SK-N-SH (cell line): ENCODE results near the gene AUTS2. TPM values are rescaled to one million over a fixed set of nuclear protein-coding genes. Genes with fewer than 3 reads are reported as not detected.

Source experiments
- CTCF ChIA-PET: fragments of 300-600, 350-600 bp; formaldehyde crosslinking; extraction: SDS; loops from one replicate; lab custom pipeline; 2021; lab: Yijun Ruan, JAX
- POLR2A ChIA-PET: fragments of 350-600 bp; sonication (Branson Sonifier 250); formaldehyde crosslinking; extraction: SDS; loops from one replicate; lab custom pipeline; 2020; ENCODE audit warnings: antibody characterized with exemption, inconsistent platforms; lab: Yijun Ruan, JAX
- DNase-seq: peaks from one replicate; pipeline ENCODE4 v3.0.0; 2012
- H2AFZ ChIP-seq: fragments of 200-600 bp; sonication (generic); 2 replicates; pipeline ENCODE4 v1.8.1; 2016; ENCODE audit warnings: antibody characterized with exemption, mild to moderate bottlenecking, low read depth
- H3F3A ChIP-seq: fragments of 200-600 bp; sonication (generic); replicated peaks from 2 replicates; pipeline ENCODE3; 2016; ENCODE audit warnings: antibody characterized with exemption, mild to moderate bottlenecking; ENCODE audit not compliant: insufficient read depth
- H3K27ac ChIP-seq, 2 experiments: fragments of 200-500 bp in 1 of 2; fragments of 200-600 bp in 1 of 2; sonication (Bioruptor generic) in 1 of 2; sonication (generic), shearing (Covaris generic) in 1 of 2; 2 replicates each; pipeline versions ENCODE4 v1.5.1 to v1.6.1; 2014 to 2016; ENCODE audit warnings: low read depth in 2 of 2, inconsistent platforms in 1 of 2, low read length in 1 of 2, mild to moderate bottlenecking in 1 of 2, mixed read lengths in 1 of 2
- H3K27me3 ChIP-seq: fragments of 200-600 bp; sonication (generic), shearing (Covaris generic); 2 replicates; pipeline ENCODE4 v1.6.1; 2016; ENCODE audit warnings: mixed run types; ENCODE audit not compliant: insufficient read depth
- H3K36me3 ChIP-seq, 2 experiments: fragments of 200-500 bp in 1 of 2; fragments of 200-600 bp in 1 of 2; sonication (Bioruptor generic) in 1 of 2; sonication (generic) in 1 of 2; replicated peaks in 1 of 2; 2 replicates each; pipeline versions ENCODE3 to v1.5.1; 2014 to 2016; ENCODE audit warnings: low read length in 1 of 2, mild to moderate bottlenecking in 1 of 2; ENCODE audit not compliant: insufficient read depth in 2 of 2, control insufficient read depth in 1 of 2
- H3K4me1 ChIP-seq, 2 experiments: fragments of 200-500 bp in 1 of 2; fragments of 200-600 bp in 1 of 2; sonication (Bioruptor generic) in 1 of 2; sonication (generic), shearing (Covaris generic) in 1 of 2; 2 replicates each; pipeline versions ENCODE4 v1.5.1 to v1.6.1; 2014 to 2016; ENCODE audit warnings: low read depth in 1 of 2, low read length in 1 of 2, mixed run types in 1 of 2; ENCODE audit not compliant: insufficient read depth in 2 of 2, control insufficient read depth in 1 of 2
- H3K4me2 ChIP-seq: fragments of 200-600 bp; sonication (generic), shearing (Covaris generic); 2 replicates; pipeline ENCODE4 v1.6.1; 2017; ENCODE audit warnings: mixed run types
- H3K4me3 ChIP-seq, 2 experiments: fragments of 200-500 bp in 1 of 2; fragments of 200-600 bp in 1 of 2; sonication (Bioruptor generic) in 1 of 2; sonication (generic), shearing (Covaris generic) in 1 of 2; 2 replicates each; pipeline versions ENCODE4 v1.5.1 to v1.8.1; 2014 to 2016; ENCODE audit warnings: low read depth in 2 of 2, inconsistent platforms in 1 of 2, low read length in 1 of 2, mild to moderate bottlenecking in 1 of 2, mixed read lengths in 1 of 2, moderate library complexity in 1 of 2
- H3K79me2 ChIP-seq: fragments of 200-600 bp; sonication (generic); 2 replicates; pipeline ENCODE4 v1.8.1; 2017; ENCODE audit warnings: mild to moderate bottlenecking; ENCODE audit not compliant: insufficient read depth
- H3K9ac ChIP-seq: fragments of 200-600 bp; sonication (generic); 2 replicates; pipeline ENCODE4 v1.6.1; 2017; ENCODE audit warnings: mixed run types
- H3K9me2 ChIP-seq: fragments of 200-600 bp; sonication (generic); 2 replicates; pipeline ENCODE4 v1.6.1; 2017; ENCODE audit warnings: mixed run types
- H3K9me3 ChIP-seq: fragments of 200-600 bp; sonication (generic); 2 replicates; pipeline ENCODE4 v1.6.1; 2017; ENCODE audit warnings: mixed run types, mild to moderate bottlenecking, moderate library complexity
- H4K20me1 ChIP-seq: fragments of 200-600 bp; sonication (generic); 2 replicates; pipeline ENCODE4 v1.6.1; 2017; ENCODE audit warnings: mild to moderate bottlenecking, mixed run types; ENCODE audit not compliant: insufficient read depth
- CHD2 ChIP-seq: fragments of 150-350 bp; IDR thresholded peaks from 2 replicates; pipeline ENCODE4 v1.6.1; 2018; ENCODE audit warnings: low read length; ENCODE audit not compliant: partially characterized antibody
- EP300 ChIP-seq, 2 experiments: IDR thresholded peaks; 2 replicates each; pipeline versions ENCODE4 v1.4.0 to v1.6.1; 2012; ENCODE audit warnings: borderline replicate concordance in 1 of 2, low read depth in 1 of 2, low read length in 1 of 2
- EZH2phosphoT487 ChIP-seq: fragments of 200-600 bp; sonication (generic); IDR thresholded peaks from 2 replicates; pipeline ENCODE4 v1.6.1; 2017; ENCODE audit warnings: low read depth, mixed run types, mild to moderate bottlenecking, antibody characterized with exemption, moderate library complexity, borderline replicate concordance
- FOSL2 ChIP-seq: IDR thresholded peaks from 2 replicates; pipeline ENCODE4 v1.4.0; 2012; ENCODE audit warnings: low read depth, mild to moderate bottlenecking, moderate library complexity, borderline replicate concordance
- FOXJ3 ChIP-seq: sonication (generic); formaldehyde crosslinking; IDR thresholded peaks from 2 replicates; pipeline ENCODE4 v1.5.1; 2020; ENCODE audit warnings: mild to moderate bottlenecking, missing genetic modification reagents
- FOXM1 ChIP-seq: IDR thresholded peaks from 2 replicates; pipeline ENCODE4 v1.4.0; 2012; ENCODE audit warnings: low read depth, mild to moderate bottlenecking
- GABPA ChIP-seq: IDR thresholded peaks from 2 replicates; pipeline ENCODE4 v1.4.0; 2012; ENCODE audit warnings: low read depth, mild to moderate bottlenecking
- JUND ChIP-seq: IDR thresholded peaks from 2 replicates; pipeline ENCODE4 v1.4.0; 2012
- MXI1 ChIP-seq: IDR thresholded peaks from 2 replicates; pipeline ENCODE4 v1.6.1; 2012; ENCODE audit warnings: mild to moderate bottlenecking, low read depth, low read length, improper control_type of control experiment
- NFIC ChIP-seq: IDR thresholded peaks from 2 replicates; pipeline ENCODE4 v1.4.0; 2012; ENCODE audit warnings: borderline replicate concordance
- NRF1 ChIP-seq: IDR thresholded peaks from 2 replicates; pipeline ENCODE4 v1.6.1; 2012; ENCODE audit warnings: low read depth, mild to moderate bottlenecking, low read length
- PBX3 ChIP-seq: IDR thresholded peaks from 2 replicates; pipeline ENCODE4; 2012
- RCOR1 ChIP-seq: fragments of 150-350 bp; IDR thresholded peaks from 2 replicates; pipeline ENCODE4 v1.6.1; 2017; ENCODE audit warnings: antibody characterized with exemption, low read length
- SMC3 ChIP-seq: IDR thresholded peaks from 2 replicates; pipeline ENCODE4 v1.6.1; 2012; ENCODE audit warnings: low read depth, low read length, improper control_type of control experiment
- TAF1 ChIP-seq: IDR thresholded peaks from 2 replicates; pipeline ENCODE4 v1.6.1; 2012; ENCODE audit warnings: low read depth, mild to moderate bottlenecking, low read length, moderate library complexity, borderline replicate concordance
- TCF12 ChIP-seq: IDR thresholded peaks from 2 replicates; pipeline ENCODE4 v1.4.0; 2012
- TEAD4 ChIP-seq: IDR thresholded peaks from 2 replicates; pipeline ENCODE4 v1.4.0; 2012; ENCODE audit warnings: mild to moderate bottlenecking, borderline replicate concordance; ENCODE audit not compliant: insufficient read depth
- WGBS: methylation state at CpG from one replicate; pipeline ENCODE4 v1.1.6; 2017; ENCODE audit warnings: low lambda C conversion rate; 5-methylcytosine and 5-hydroxymethylcytosine counted together
- polyA plus RNA-seq, 3 experiments: library from polyadenylated mRNA; depleted of rRNA; stranded (reverse); fragments of >200 nt; gene quantifications; 2 replicates each; pipeline ENCODE4 v1.2.3, GENCODE V29; 2012
- TF ChIP-seq, protein P1 (sequence below): fragments of 150-350 bp; IDR thresholded peaks from 2 replicates; pipeline ENCODE4 v1.6.1; 2017; ENCODE audit warnings: antibody characterized with exemption, low read length, low read depth, borderline replicate concordance
- TF ChIP-seq, protein P2 (sequence below): IDR thresholded peaks from 2 replicates; pipeline ENCODE4 v1.6.1; 2012; ENCODE audit warnings: mild to moderate bottlenecking, low read depth, low read length, moderate library complexity

Gene AUTS2
- polyA plus RNA-seq, 1 of the 3 experiments (the other 2 are of a cell fraction), result 15.6 TPM

DNA sequence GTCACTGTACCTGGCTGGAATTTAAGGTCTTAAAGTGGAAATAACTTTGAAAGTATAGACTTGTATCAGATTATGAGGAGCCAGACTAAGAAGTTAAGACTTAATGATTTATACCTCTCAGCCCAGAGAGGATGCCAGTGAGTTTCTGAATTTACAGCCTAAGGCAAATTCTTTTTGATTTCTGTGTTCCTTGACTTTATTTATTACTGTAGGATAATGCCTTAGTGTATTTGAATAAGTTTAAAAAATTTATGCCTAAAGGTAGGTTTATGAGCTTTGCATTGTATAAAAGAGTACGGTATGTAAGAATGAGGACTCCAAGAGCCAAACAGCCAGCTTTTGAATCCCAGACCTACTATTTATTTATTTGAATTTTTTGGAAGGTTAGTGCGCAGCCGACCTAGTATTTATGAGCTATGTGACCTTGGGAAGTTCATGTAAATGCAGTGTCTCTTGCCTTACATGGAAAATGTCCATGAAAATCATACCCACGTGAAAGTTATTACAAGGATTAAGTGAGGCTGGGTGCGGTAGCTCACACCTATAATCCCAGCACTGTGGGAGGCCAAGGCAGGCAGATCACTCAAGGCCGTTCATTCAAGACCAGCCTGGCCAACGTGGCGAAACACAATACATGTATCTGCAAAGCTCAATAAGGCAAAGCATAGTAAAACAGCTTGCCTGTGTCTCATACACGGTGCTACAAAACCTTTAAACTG lies 174.6 kb downstream of the AUTS2 start:
- peaks cover 28% of the 10 kb centered on the region for H4K20me1 ChIP-seq
- H3K9ac ChIP-seq, result no peak overlapping the region
- H3K27ac ChIP-seq, result no peak overlapping the region
- no peak overlapping the region for H2AFZ ChIP-seq
- CTCF ChIA-PET, result interaction anchor here (1.4 to 1.6 kb wide), 2 partner anchors 15 to 270 kb away, joined by 3 to 4 read pairs; no protein-coding TSS in a partner anchor
- TF ChIP-seq, protein P1, sequence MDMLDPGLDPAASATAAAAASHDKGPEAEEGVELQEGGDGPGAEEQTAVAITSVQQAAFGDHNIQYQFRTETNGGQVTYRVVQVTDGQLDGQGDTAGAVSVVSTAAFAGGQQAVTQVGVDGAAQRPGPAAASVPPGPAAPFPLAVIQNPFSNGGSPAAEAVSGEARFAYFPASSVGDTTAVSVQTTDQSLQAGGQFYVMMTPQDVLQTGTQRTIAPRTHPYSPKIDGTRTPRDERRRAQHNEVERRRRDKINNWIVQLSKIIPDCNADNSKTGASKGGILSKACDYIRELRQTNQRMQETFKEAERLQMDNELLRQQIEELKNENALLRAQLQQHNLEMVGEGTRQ, result no peak
- TF ChIP-seq RCOR1 (no peak), FOXM1 (no peak), TAF1 (no peak), FOXJ3 (CRISPR knock-in tag) (no peak), TEAD4 (no peak), NRF1 (no peak), CHD2 (no peak), SMC3 (no peak), EP300 (IDR thresholded peaks at IDR 0.05; ENCODE audit: borderline replicate concordance in 1 of 2, low read depth in 1 of 2, low read length in 1 of 2) (no peak), FOSL2 (no peak)
- 95% methylated on average over 9 of the region's 9 CpGs for WGBS
- H3K79me2 ChIP-seq, result 0 out of 2 replicates have a peak, but pooled peaks cover 5% of the 10 kb centered on the region
- no peaks in the 10 kb centered on the region for H3K9me3 ChIP-seq
- POLR2A ChIA-PET, result no interaction called here
- H3K4me1 ChIP-seq, result peaks cover 11 to 30% of the 10 kb centered on the region in 2 experiments; a peak in 3 of 4 replicates
- H3K27me3 ChIP-seq, result no peaks in the 10 kb centered on the region
- DNase-seq, result no peak
- no peak overlapping the region for H3K4me2 ChIP-seq
- H3K4me3 ChIP-seq, result no peak overlapping the region
- H3K9me2 ChIP-seq, result no peaks in the 10 kb centered on the region
- H3K36me3 ChIP-seq, result no peaks in the 10 kb centered on the region
- no peaks in the 10 kb centered on the region for H3F3A ChIP-seq

DNA sequence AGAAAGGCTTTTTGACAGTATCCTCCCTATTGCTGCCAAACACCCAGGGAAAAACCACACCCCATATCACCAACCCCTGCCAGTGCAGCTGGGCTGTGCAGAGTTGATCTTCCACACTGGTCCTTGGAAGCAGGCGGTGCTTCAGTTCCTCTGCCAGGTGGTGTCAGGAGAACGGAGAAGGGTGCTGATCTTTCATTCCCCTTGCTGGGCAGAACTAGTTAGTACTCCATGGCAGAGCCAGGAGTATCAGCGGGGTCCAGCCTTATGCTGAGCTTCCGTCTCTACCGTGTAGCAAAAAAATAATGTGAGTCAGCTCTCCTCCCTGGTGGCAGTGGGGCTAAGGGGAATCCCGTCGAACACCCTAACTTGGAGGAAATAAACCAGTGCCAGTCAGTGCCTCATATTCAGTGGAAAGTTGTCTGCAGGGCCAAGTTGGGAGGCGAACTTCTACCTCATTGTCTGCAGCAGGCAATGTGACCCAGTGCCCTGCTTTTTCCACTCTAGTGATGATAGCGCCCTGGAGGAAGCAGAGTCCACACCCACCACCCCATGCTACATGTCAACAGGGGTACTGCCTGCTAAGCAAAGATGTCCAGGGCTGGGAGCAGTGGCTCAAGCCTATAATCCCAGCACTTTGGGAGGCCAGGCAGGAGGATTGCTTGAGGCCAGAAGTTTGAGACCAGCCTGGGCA lies 175.4 kb downstream of the AUTS2 start:
- ChIA-PET POLR2A (no interaction called here), CTCF (interaction anchor here (1.4 kb wide), 1 partner anchor 15 kb away, joined by 3 read pairs; no protein-coding TSS in a partner anchor)
- no peak overlapping the region for H2AFZ ChIP-seq
- H3K9me2 ChIP-seq, result no peaks in the 10 kb centered on the region
- peaks cover 21% of the 10 kb centered on the region for H4K20me1 ChIP-seq
- H3K9ac ChIP-seq, result no peak overlapping the region
- H3K4me2 ChIP-seq, result no peak overlapping the region
- H3K36me3 ChIP-seq, result no peaks in the 10 kb centered on the region
- DNase-seq, result no peak
- H3K27ac ChIP-seq, result no peak overlapping the region
- no peaks in the 10 kb centered on the region for H3K9me3 ChIP-seq
- peaks cover 10 to 28% of the 10 kb centered on the region in 2 experiments; a peak in 3 of 4 replicates for H3K4me1 ChIP-seq
- H3K27me3 ChIP-seq, result no peaks in the 10 kb centered on the region
- H3F3A ChIP-seq, result no peaks in the 10 kb centered on the region
- H3K79me2 ChIP-seq, result 0 out of 2 replicates have a peak, but pooled peaks cover 5% of the 10 kb centered on the region
- 81% methylated on average over 9 of the region's 9 CpGs for WGBS
- no peak overlapping the region for H3K4me3 ChIP-seq
- TF ChIP-seq EZH2phosphoT487 (no peak), MXI1 (no peak), FOXJ3 (CRISPR knock-in tag) (no peak), GABPA (no peak), TCF12 (no peak), PBX3 (no peak), JUND (no peak), RCOR1 (no peak), NFIC (no peak), NRF1 (no peak), CHD2 (no peak)
- TF ChIP-seq, protein P1, result no peak
- TF ChIP-seq, protein P2, sequence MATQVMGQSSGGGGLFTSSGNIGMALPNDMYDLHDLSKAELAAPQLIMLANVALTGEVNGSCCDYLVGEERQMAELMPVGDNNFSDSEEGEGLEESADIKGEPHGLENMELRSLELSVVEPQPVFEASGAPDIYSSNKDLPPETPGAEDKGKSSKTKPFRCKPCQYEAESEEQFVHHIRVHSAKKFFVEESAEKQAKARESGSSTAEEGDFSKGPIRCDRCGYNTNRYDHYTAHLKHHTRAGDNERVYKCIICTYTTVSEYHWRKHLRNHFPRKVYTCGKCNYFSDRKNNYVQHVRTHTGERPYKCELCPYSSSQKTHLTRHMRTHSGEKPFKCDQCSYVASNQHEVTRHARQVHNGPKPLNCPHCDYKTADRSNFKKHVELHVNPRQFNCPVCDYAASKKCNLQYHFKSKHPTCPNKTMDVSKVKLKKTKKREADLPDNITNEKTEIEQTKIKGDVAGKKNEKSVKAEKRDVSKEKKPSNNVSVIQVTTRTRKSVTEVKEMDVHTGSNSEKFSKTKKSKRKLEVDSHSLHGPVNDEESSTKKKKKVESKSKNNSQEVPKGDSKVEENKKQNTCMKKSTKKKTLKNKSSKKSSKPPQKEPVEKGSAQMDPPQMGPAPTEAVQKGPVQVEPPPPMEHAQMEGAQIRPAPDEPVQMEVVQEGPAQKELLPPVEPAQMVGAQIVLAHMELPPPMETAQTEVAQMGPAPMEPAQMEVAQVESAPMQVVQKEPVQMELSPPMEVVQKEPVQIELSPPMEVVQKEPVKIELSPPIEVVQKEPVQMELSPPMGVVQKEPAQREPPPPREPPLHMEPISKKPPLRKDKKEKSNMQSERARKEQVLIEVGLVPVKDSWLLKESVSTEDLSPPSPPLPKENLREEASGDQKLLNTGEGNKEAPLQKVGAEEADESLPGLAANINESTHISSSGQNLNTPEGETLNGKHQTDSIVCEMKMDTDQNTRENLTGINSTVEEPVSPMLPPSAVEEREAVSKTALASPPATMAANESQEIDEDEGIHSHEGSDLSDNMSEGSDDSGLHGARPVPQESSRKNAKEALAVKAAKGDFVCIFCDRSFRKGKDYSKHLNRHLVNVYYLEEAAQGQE, result no peak
